AML-193 (cell line): ENCODE results near the gene NPTN.
"Not testable (repeated sequence)": the region's sequence is repeated elsewhere in the genome, so short reads cannot be mapped to it uniquely, and the experiment has no call there.

Source experiments
- DNase-seq, 2 experiments: peaks; one replicate each; lab custom pipeline; 2025; lab: John Stamatoyannopoulos, UW

NPTN gene

GRCh38 chr15:73633111-73633990 is at the start of gene NPTN:
NPTN (minus strand) TSS chr15:73633389; CDS start chr15:73633215, 174 bp downstream.
- DNase-seq, result peak; percentile 92 to 93

DNA sequence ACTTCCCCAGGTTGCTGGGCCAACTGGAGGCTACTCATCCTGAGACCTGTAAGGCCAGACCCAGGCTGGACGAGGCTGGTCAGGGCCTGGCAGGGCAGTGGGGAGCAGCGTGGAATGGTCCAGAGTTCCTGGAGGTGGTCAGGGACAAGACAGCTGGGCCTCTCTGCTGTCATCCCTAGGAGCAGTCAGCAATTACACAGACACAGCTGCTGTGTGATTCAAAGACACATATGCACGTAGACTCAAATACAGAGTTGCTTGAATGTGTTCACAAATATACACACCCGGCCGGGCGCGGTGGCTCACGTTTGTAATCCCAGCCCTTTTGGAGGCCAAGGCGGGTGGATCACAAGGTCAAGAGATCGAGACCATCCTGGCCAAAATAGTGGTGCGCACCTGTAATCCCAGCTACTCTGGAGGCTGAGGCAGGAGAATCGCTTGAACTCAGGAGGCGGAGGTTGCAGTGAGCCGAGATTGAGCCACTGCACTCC is 49.5 kb upstream of the NPTN start:
- no peak for DNase-seq

- DNase-seq, result no peak
These were observed 48.8 kb upstream of the NPTN start for GRCh38 chr15:73681856-73682599.

DNA sequence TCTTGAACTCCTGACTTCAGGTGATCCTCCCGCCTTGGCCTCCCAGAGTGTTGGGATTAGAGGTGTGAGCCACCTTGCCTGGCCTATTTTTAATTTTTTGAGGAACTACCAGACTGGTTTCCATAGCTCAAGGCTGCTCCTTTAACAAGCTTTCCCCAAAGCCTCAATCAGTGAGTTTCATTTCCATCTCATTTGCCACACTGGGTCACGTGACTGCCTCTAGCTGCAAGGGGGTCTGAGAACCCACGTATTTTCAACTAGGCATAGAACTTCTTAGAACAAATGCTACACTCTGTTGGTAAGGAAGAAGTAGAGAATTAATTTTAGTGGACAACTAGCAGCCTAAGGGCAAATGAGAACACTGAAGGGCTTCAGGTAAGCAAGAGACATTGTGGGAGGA is 47.9 kb upstream of the NPTN start:
- DNase-seq, result no peak

GRCh38 chr15:73680549-73680948 is 47.4 kb upstream of the NPTN start:
- DNase-seq, result no peak

DNA sequence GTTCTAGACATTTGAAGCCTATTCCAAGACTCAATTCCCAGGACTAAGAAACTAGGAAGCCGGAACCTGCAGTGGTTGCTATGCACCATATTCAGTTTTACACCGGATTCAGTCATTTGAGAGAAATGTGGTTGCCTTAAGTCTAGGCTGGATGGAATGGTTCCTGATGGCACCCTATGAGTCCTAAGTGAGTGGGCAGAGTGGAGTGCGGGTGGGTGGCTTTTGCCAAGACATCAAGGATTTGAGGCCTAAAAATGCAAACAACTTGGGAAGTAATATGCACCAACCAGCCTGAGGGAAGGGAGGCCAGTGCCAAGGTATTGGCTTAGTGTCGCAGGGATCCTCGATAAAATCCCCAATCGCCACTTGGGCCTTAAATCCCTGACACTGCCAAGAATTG is 46.8 kb upstream of the NPTN start:
- DNase-seq, result no peak

DNA sequence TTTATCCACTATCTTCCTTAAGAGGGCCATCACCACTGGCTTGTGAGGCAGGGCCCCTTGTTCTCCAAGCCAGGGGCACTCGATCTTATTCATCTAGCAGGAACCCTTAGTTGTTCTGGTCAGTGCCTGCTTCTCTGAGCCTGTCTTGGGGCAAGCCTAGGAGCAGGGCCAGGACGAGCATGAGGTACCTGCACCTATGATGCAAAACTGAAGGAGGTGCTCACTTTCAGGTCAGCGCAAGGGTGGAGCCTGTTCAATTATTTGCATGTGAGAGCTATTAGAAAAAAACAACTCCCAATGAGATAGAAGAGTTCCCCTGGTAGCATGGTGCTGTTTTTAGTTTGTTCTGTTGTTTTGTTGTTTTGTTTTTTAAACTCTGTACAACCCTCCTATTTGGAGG is 46.0 kb upstream of the NPTN start:
- DNase-seq, result no peak

DNA sequence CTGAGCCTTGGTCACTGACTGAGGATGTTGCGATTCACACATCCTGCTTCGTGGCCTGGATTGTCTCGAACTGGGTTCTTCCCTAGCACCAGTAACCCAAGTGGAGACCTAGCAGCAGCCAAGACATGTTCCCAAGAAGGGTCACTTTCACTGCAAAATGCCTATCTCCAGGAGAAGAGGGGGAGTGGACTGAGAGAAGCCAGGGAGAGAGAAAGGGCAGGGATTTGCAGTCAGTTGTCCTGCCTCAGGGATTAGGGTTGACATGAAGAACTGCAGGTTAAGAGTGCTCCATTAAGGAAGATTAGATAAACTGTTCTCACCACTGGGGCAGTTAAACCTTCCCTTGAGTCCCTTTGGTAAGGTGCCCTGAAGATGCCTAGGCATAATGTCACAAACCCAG is 45.3 kb upstream of the NPTN start:
- peak in 1 of 2 experiments; percentile 21 for DNase-seq

- no peak for DNase-seq
These were observed 44.5 kb upstream of the NPTN start for GRCh38 chr15:73677733-73678132.

- peak; percentile 36 to 46 for DNase-seq
These were observed 44.0 kb upstream of the NPTN start for GRCh38 chr15:73677146-73677607.

DNA sequence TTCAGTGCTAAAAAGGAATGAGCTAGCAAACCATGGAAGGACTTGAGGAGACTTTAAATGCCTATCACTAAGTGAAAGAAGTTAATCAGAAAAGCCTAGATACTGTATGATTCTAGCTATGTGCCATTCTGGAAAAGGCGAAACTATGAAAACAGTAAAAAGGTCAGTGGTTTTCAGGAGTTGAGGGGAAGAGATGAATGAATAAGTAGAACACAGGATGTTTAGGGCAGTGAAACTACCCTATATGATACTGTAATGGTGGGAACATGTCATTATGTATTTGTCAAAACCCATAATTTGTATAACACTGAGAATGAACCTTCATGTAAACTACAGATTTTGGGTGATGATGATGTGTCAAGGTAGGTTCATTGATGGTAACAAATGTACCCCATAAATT is 41.4 kb upstream of the NPTN start:
- no peak for DNase-seq

DNA sequence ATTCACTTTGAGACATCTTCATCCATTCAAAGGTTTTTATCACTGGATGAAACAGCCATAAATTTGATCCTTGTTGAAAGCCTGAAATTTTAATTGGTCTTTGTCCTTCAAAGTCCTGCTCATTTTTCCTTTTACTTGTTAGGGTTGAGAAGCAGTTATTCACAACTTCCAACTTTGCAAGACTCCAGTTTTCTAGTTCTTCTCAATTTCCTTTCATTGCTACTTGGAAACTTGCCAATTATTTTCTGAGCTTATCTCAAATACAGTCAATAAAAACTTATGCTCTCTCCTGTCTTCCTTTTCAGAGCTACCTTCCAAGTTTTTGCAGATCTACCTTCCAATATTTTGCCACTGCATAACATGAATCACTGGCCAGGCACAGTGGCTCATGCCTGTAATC is 27.3 kb upstream of the NPTN start:
- no peak for DNase-seq

DNA sequence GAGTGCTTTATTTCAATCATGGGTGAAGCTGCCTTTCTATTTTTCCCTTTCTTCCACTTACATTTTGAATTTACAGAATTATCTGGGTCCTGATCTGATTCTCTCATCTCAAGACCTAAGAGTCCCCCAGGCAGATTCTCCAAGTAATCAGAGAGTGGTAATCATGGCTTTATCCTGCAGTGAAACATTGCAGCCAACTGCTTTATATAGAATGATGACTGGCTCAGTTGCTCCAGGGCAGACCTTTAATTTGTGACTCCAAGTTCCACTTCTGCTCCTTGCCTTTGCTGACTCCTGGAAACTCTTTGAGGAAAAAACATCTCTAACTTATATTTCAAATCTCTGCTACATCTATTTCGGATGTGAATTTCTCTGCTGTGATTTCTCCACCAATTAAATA is 25.5 kb upstream of the NPTN start:
- no peak for DNase-seq

- no peak for DNase-seq
These were observed 22.5 kb upstream of the NPTN start for GRCh38 chr15:73655724-73656123.

DNA sequence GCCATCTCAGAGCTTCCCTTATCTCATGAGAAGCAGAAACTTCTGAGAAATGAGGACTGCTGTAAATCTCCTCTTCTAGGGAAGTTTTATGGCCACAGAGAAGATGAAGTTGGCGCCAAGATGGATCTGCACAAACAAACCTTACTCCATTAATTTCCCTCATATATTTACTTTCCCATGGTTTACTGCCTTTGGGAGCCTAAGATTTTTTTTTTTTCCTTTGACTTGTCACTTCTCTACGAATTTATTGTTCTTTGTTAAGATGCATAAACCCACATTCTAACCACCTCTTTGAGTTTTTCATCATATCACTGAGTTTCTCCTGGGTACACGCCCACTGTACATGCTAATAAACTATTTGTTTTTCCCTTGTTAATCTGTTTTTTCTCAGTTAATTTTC is 21.5 kb upstream of the NPTN start:
- DNase-seq, result no peak

- peak; percentile 89 to 93 for DNase-seq
These were observed 17.4 kb upstream of the NPTN start for GRCh38 chr15:73650416-73651126.

GRCh38 chr15:73648014-73648295 is 14.8 kb upstream of the NPTN start:
- no peak for DNase-seq

DNA sequence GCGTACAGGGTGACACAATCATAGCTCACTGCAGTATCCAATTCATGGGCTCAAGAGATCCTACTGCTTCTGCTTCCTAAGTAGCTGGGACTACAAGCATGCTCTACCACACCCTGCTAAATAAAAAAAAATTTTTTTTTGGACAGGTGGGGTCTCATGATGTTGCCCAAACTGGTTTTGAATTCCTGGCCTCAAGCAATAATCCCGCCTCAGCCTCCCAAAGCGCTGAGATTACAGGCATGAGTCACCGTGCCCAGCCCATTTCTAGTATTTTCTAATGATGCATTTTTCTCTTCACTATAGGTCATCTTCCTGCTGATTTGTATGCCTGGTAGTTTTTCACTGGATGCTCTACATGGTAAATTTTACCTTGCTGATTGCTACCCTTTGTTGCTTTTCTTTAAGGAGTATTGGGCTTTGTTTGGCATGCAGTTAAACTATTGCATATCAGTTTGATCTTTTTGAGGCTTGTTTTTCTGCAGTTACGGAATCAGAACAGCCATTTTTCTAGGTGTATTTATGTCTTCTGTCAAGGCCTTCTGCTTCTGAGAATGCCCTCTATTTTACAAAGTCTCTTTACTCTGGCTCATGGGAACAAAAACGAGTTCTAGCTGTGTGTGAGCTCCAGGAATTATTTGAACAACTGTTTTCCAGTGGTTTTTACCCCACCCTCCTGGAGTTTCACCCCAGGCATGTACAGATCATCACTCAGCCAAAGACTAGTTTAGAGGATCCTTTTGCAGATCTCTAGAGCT is 14.2 kb upstream of the NPTN start:
- no peak for DNase-seq

DNA sequence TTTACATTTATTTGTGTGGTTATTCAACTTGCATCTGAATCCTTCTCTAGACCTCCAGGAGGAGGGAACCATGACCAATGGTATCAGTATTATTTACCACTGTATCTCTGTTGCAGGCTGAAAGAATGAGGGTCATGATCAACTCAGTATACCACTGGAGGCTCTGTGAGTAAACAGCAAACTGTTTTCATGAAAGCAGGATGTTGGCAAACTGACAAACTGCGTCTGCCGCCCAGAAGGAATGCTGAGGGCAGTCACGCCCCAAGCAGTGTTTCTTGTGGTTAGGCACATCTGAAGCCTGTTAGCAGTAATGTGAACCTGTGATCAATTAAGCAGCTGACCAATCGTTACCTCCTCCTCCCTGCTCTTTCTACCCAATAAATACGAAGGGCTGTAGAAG is 6.3 kb upstream of the NPTN start:
- DNase-seq, result not testable (repeated sequence)

GRCh38 chr15:73637527-73637926 is 4.3 kb upstream of the NPTN start:
- DNase-seq, result no peak

DNA sequence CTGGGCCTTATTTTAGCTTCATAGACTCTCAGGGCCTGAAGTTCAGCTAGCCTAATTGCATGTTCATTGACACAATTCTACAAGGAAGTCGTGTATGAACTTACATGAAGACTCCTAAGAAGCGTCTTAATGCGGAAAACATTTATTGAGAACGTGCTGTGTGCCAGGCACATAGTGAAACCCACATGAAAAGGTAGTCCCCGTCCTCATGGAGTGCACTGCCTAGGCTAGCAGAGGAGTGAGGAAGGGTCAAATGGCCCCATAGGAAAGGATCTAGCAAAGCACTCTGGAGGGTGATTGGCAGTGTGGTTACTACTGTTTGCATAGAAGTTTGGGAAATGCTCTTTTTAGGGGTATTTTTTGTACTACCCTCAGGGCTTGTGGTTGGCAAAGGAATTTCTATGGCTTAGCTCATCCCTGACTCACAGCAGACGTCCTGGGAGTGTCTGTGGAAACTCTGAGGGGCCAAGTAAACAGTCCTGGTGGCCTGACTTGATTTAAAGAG is 854 bp upstream of the NPTN start:
- no peak for DNase-seq

GRCh38 chr15:73632670-73633058 is 525 bp downstream of the NPTN start:
- DNase-seq, result no peak
